ENCODE results near the gene OPA1.

OPA1 gene, protein sequence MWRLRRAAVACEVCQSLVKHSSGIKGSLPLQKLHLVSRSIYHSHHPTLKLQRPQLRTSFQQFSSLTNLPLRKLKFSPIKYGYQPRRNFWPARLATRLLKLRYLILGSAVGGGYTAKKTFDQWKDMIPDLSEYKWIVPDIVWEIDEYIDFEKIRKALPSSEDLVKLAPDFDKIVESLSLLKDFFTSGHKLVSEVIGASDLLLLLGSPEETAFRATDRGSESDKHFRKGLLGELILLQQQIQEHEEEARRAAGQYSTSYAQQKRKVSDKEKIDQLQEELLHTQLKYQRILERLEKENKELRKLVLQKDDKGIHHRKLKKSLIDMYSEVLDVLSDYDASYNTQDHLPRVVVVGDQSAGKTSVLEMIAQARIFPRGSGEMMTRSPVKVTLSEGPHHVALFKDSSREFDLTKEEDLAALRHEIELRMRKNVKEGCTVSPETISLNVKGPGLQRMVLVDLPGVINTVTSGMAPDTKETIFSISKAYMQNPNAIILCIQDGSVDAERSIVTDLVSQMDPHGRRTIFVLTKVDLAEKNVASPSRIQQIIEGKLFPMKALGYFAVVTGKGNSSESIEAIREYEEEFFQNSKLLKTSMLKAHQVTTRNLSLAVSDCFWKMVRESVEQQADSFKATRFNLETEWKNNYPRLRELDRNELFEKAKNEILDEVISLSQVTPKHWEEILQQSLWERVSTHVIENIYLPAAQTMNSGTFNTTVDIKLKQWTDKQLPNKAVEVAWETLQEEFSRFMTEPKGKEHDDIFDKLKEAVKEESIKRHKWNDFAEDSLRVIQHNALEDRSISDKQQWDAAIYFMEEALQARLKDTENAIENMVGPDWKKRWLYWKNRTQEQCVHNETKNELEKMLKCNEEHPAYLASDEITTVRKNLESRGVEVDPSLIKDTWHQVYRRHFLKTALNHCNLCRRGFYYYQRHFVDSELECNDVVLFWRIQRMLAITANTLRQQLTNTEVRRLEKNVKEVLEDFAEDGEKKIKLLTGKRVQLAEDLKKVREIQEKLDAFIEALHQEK

DNA sequence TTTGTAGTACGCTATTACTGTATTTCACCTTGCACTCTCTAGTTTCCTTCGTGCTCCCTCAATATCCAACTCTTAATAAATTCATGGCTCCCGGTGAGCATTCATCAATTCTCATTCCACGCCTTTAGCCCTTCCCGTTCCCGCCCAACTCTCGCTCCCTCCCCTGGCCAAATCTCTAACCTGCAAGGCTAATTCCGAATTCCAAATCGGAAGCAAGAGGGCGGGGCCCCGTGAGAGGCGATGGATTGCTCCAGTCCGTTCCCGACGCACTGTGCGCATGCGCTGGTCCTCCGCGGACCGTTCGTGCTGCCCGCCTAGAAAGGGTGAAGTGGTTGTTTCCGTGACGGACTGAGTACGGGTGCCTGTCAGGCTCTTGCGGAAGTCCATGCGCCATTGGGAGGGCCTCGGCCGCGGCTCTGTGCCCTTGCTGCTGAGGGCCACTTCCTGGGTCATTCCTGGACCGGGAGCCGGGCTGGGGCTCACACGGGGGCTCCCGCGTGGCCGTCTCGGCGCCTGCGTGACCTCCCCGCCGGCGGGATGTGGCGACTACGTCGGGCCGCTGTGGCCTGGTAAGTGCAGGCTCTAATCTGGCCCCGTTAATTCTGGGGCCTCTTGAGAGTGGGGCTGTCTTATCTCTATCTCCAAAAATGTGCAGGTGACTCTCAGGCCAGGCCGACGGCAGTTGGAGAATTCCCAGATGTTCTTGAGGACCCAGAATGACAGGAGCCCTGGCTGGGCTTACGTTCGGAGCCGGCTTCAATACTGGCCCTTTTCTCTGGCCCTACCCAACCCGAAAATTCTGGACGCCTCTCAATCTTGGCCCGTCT is at the start of gene OPA1:
Gene OPA1 (plus strand): TSS at position 368 of the 827 bp plus-strand sequence. CDS start 170 bp downstream, at position 538.
- DNase-seq: peak; percentile 69 to 87

DNA sequence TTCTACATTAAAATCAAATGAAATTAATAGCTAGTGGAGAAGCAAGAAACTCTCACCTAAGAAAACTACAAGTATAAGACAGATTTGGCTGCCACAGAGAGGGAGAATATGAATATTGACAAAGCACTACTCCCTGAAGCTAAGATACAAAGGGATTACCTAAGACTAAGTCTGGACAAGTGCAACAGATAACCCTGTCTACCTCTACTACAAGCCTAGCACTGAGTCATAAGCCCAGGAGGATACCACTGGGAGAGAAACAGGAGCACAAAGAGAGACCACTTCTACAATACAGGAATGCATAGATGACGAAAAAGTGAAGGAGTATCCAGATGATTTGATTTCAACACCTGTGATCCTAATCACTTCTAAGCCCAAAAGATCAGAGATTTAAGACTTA is 48.7 kb upstream of the OPA1 start:
- no peak for DNase-seq

DNA sequence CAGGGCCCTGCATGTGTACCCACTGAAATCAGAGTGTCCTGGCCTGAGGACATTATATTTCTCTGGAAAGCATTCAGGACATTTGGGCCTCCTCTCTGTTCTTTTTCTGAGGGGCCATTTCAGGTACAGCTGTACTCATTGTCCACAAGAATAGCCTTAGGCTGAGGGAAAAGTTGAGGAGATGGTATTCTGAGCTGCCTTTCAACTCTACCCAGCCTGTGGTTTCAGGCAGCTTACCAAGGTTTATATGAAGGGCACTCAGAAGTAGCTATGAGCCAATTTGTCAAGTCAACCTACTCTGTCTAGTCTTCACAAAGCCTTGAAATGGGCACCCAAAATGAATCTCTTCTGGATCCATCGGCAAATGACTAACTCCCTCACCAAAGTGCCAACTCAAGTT is 47.7 kb upstream of the OPA1 start:
- no peak for DNase-seq

DNA sequence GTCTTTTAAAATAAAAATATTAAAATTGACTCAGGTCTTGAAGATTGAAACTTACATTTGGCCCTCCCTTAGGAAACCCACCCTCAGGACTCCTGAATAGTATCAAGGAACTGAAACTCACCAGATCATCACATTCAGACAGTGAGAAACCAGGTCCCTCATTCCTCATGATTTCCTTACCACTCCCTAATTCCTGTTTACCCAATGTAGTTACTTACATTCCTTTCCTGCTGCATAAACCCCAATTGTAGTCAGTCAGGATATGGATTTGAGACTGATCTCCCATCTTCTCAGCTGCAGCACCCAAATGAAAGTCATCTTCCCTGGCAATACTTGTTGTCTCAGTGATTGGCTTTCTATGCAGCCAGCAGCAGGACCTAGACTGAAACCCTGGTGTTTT is 46.9 kb upstream of the OPA1 start:
- no peak for DNase-seq

DNA sequence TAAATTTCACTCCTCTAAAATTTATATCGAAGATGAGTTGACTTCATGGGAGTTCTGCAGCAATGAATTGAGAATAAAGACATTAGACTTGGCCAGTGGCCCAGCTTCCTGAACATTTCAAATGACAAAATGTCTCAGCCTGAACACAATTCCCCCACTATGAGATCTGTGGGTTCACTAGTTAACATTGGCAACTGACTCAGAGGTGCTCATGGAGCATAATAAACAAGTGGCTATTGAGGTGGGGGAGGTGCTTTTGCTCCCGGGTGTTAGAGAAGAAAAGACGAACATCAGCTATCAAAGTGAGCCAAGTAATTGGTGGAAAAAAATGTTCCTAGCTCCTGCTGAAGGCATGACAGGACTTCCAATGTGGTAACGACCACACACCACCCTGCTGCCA is 44.6 kb upstream of the OPA1 start:
- DNase-seq: no peak

DNA sequence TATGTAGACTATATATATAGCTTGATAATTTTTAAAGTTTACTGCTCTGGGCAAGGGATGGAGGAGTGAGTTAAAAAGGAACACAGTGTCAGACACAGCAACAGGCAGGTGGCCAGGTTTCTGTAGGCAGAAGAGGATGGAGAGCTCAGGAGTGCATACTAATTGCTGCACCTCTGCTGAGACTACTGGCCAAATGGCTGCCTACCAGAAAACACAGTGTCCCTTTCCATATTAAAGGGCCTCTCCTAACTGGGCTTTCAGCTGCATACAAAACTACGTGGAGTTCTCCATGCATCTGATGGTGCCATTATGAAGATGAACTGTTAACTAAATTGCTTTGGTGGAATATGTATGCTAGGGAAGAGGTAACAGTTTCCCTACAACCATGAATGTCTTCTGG is 40.1 kb upstream of the OPA1 start:
- no peak for DNase-seq

DNA sequence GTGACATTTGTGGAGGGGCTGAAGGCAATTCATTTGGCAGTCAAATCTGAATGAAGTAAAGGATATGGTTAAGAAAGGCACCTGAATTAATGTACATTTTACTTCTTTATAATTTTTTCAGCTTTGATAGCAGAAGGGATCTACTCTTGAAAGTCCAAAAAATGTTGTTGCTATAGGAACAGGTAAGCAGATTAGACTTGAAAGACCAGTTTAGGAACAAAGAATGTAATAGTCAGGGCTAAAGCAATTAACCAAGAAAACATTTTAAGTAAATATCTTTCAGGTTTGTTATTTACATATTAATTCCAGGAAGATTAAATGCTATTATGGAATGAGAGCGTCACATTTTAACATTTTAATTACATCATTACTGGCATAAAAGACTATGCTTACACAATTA is 39.4 kb upstream of the OPA1 start:
- no peak for DNase-seq

DNA sequence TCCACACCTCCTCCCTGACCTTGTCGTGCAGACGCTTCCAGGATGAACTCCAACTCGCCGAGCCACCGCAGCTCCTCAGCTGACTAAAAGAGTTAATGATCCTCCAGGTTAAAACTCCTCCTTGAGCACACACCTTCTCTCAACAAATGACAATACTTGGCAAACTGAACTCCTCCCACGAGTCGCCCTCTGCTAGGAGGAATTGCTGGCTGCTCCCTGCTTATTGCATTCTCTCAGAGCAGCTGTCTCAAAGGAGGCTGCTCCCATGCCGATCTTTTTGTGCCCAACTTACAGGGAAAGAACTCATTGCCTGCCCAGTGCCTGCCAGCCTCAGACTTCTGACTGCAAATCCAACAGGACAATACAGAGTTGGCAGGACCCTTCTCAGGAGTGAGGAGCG is 38.2 kb upstream of the OPA1 start, which contains the start of gene ATP13A4:
Gene ATP13A4 (minus strand): TSS at position 85 of the 400 bp plus-strand sequence. CDS start 96 bp downstream, outside the sequence.
- DNase-seq: no peak

DNA sequence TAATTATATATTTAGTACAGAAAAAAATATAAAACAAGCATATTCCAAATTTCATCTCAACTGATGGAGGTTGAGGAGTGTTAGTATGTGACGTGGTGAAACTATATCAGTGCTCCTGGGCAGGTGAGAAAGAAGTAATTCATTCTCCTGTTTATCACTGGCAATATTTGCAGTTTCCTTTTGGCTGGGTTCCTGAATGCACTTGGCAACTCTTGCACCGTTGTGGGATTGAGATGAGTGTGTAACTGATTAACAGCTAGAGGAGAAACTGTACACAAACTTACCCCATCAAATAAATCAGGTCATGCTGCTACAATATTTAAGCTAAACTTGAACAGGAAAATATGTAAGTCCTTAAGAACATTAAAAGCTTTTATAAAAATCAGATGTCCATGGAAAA is 36.2 kb upstream of the OPA1 start:
- DNase-seq: no peak

DNA sequence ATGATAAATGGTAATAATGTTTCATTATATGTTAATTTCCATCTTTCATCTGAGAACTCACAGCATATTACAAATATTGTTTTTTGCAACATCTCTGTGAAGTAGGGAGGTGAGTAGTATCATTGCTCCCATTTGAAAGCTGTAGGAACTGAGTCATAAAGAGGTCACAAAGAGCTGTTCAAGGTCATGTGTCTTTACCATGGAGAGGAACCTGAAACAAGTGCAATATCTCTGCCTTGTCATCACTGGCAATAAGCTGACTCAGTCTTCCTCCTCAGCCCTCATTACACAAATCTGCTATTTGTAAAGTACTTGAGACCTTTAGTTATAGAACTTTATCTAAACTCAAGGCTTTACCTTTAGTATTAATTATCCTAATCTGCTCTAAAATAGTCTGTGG is 33.9 kb upstream of the OPA1 start:
- DNase-seq: no peak

DNA sequence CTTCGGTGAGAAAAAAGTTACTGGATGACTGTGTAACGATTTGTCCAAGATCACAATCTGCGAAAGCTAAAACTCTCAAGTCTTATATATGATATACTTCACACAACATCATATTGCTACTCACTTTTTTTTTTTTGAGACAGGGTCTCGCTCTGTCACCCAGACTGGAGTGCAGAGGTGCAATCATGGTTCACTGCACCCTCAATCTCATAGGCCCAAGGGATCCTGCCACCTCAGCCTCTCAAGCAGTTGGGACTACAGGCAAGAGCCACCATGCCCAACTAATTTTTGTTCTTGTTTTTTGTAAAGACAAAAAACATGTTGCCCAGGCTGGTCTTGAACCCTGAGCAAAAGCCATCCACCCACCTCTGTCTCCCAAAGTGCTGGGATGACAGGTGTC is 32.9 kb upstream of the OPA1 start:
- no peak for DNase-seq

DNA sequence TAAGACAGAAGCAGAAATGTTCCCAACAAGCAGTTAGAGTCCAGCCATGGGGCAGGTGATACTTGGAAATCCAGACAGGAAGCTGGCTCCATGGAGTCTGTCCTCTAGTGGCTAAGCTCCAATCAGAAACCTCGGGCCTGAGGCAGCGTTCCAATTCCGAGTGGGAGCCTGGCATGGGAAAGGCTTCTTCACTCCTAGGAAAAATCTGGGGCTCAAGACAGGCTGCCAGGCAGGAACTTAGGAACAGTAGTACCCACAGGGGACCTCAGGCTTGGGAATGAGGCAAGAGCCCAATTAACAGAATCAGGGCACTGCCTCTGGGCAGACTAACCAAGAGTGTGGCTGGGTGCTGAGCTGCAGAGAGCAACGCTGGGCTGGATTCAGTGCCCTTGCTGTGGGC is 32.1 kb upstream of the OPA1 start:
- DNase-seq: peak; percentile 11 to 83

DNA sequence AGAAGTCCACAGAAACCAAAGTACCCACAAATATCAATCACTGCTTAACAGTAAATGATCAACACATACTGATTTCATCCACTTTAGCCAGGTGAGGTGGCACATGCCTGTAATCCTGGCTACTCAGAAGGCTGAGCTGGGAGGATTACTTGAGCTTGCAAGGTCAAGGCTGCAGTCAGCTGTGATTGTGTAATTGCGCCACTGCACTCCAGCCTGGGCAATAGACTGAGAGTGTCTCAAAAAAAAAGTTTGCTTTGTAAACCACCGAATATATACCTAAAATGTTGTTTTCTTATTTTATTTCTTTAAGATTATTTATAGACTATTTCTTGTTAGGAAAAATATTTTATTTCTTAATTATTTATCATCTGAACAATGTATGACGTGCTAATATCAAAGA is 29.6 kb upstream of the OPA1 start:
- no peak for DNase-seq

DNA sequence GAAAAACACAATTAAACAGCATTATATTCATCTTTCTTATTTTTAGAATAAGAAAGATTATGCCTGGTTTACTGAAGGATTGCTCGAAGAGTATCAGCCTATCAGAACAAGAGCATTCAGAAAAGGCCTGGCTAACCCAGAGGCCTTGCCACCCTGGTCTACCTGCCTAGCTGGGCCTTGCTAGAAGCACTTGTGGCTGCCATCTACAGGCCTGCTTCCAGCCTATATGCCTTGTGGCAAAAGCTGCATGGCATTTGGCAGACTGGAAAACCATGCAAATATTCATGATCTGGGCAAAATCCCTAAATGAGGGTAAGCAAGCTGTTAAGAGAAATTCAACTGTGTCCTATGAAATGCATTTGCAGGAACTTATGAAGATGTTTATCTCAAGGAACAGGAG is 29.0 kb upstream of the OPA1 start:
- DNase-seq: no peak

DNA sequence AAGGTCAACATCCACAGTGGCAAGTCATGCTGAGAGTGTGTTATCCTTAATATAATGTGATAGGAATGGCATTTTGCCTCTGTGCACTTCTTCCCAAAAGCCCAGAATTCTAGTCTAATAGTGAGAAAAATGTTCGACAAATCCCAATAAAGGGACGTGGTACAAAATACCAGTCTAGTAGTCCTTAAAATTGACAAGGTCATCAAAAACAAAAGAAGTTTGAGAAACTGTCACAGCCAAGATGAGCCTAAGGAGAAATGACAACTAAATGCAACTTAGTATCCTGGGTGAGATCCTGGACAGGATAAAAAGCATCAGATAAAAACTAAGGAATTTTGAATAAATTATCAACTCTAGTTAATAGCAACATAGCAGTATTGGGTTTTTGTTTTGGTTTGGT is 23.9 kb upstream of the OPA1 start:
- no peak for DNase-seq

DNA sequence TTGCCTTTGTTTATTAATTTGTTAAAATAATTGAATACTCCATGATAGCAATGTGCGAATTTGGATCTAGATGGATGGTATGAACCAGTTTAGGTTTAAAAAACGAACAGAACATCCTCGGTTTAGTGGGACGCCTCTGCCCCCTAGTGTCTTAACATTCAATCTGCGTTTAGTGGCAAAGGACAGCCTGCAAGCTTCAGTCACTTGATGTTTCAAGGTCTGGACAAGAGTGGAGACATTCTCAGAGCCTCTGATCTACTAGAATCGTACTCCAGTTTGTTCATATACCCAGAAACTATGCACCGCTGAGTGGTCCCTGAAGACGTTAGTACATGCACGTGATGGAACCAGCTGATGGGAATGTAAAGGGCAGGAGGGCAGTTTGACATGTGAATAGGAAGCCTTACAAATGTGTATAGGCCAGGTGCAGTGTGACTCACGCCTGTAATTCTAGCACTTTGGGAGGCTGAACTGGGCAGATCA is 20.5 kb upstream of the OPA1 start:
- DNase-seq: peak in 1 of 2 experiments; percentile 24

DNA sequence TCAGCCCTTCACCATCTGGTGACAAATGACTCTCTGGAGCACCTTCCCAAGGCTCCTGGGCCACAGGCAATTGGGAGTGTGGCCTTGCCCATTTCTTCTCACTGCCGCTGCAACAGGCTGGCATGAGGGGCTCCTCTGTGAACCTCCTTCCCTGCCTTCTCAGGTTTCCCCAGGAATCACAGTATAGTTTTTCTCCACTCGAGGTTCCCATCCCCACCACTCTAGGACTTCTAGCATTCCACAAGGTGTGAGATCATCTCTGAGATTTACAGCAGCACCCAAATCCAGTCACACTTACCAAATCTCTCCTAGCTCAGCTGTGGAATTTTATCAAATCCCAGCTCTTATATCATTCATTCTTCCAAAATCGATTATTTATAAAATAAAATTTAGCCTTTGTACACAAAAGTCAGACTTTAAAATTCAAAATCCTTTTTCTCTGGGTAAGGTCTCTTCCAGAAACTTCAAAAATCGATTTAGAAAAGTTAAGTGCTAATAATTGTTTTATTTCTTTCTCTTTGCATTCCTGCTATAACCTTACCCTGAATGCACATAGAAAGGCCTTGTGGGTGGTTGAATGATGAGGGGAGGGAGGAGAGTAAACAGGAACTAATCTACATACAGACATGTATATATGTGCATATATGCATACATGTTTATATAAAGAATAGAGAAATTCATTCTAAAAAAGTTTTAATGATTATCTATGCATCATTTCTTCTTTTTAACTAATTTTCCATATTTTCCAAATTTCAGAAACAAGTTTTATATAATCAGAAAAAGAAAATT is 19.4 kb upstream of the OPA1 start:
- no peak for DNase-seq

DNA sequence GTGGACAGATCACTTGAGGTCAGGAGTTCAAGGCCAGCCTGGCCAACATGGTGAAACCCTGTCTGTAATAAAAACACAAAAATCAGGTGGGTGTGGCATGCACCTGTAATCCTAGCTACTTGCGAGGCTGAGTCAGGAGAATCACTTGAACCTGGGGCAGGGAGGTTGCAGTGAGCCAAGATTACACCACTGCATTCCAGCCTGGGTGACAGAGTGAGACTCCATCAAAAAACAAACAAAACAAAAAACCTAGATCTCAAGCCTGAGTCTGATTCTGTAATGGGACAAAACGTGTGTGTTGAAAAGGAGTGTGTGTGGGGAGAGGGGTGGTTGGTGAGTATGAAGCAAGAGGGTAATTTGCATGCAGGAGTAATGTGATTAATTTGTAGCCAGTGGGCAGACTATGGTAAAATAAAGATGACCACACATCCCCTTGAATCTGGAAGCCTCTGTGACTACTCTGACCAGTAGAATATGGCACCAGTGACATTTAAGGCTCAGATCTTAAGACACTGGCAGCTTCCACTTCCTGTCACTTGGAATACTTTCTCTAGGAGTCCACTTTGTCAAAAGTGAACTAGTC is 18.4 kb upstream of the OPA1 start:
- no peak for DNase-seq

DNA sequence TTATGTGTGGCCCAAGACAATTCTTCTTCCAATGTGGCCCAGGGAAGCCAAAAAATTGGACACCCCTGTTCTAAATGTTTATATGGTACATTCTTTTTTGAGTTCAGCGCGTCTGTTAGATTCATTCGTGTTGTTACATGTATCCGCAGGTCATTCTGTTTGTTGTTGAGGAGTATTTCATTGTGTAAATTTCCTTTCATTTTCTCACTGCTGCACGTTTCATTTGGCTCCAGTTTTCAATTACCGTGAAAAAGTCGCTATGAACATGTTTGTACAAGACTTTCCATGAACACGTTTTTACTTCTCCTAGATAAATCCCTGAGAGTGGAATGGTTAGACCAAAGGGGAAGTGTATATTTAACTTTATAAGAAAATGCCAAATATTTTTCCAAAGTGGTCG is 7.5 kb upstream of the OPA1 start:
- no peak for DNase-seq

DNA sequence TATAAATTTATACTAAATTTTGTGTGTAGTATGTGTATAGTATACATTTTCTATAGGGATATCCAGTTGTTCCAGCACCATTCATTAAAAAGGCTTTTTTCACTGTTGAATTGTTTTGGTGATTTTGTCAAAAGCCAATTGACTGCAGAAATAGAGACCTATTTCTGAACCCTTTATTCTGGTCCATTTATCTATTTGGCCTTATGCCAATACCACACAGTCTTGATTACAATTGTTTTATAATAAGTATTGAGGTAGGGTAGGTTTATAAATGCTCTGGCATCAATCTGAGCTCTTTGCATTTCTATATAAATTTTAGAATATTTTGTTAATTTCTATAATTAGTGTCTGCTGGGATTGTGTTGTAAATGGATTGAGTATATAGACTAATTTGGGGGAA is 6.5 kb upstream of the OPA1 start:
- DNase-seq: no peak

DNA sequence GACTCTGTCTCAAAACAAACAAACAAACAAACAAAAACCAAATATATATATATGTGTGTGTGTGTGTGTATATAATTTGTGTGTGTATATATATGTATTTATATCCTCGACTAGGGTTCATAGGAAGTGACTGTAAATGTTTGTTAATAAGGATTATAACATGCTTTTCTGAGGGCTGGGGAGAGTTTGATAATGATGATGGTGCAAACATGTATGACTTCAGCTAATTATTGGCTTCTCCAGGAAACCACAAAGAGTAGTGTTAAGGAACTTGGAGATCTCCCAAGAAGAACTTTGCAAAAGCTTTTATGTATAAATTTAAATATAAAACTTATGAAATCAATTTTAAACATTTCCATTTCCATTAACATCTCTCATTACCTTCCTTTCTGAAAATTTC is 3.9 kb upstream of the OPA1 start:
- DNase-seq: no peak

All from cerebellar nuclear complex (tissue), 1 donor.